ENCODE results near the gene IFT25. TPM values are rescaled to one million over a fixed set of nuclear protein-coding genes. Genes with fewer than 3 reads are reported as not detected.
"Not testable (repeated sequence)": the region's sequence is repeated elsewhere in the genome, so short reads cannot be mapped to it uniquely, and the experiment has no call there.

Gene IFT25
- total RNA-seq, result 58.1 and 59.9 TPM in 2 replicates

GRCh38 chr1:53945433-53946251, at the start of gene IFT25:
IFT25 (minus strand) TSS chr1:53945699; CDS start chr1:53940082, 5,617 bp downstream.
- intact Hi-C loops (cut with micrococcal nuclease), result loop anchor here (1.0 to 10.0 kb wide), 19 partner anchors 14 to 1579 kb away; partner anchors contain the start of genes CC2D1B, CYB5RL, CZIB and DHCR24

- intact Hi-C loops (cut with micrococcal nuclease), result not testable (repeated sequence)
Observed at GRCh38 chr1:53994516-53994915, 49.0 kb upstream of the IFT25 start.

- intact Hi-C loops (cut with micrococcal nuclease), result no loop called here
Observed at GRCh38 chr1:53992085-53992874, 46.8 kb upstream of the IFT25 start.

- intact Hi-C loops (cut with micrococcal nuclease), result no loop called here
Observed at GRCh38 chr1:53987880-53988279, 42.4 kb upstream of the IFT25 start.

- intact Hi-C loops (cut with micrococcal nuclease), result no loop called here
Observed at GRCh38 chr1:53986458-53986857, 41.0 kb upstream of the IFT25 start.

- intact Hi-C loops (cut with micrococcal nuclease), result no loop called here
Observed at GRCh38 chr1:53984726-53985125, 39.2 kb upstream of the IFT25 start.

- intact Hi-C loops (cut with micrococcal nuclease), result no loop called here
Observed at GRCh38 chr1:53982763-53983104, 37.2 kb upstream of the IFT25 start.

- intact Hi-C loops (cut with micrococcal nuclease), result no loop called here
Observed at GRCh38 chr1:53982034-53982762, 36.7 kb upstream of the IFT25 start.

- intact Hi-C loops (cut with micrococcal nuclease), result no loop called here
Observed at GRCh38 chr1:53981220-53981619, 35.7 kb upstream of the IFT25 start.

- intact Hi-C loops (cut with micrococcal nuclease), result no loop called here
Observed at GRCh38 chr1:53979712-53980450, 34.4 kb upstream of the IFT25 start.

GRCh38 chr1:53975861-53976260, 30.4 kb upstream of the IFT25 start:
- intact Hi-C loops (cut with micrococcal nuclease), result no loop called here

- intact Hi-C loops (cut with micrococcal nuclease), result no loop called here
Observed at GRCh38 chr1:53971718-53972117, 26.2 kb upstream of the IFT25 start.

GRCh38 chr1:53969323-53969722, 23.8 kb upstream of the IFT25 start:
- intact Hi-C loops (cut with micrococcal nuclease), result not testable (repeated sequence)

GRCh38 chr1:53968125-53968513, 22.6 kb upstream of the IFT25 start:
- intact Hi-C loops (cut with micrococcal nuclease), result no loop called here

GRCh38 chr1:53967409-53968124, 22.1 kb upstream of the IFT25 start:
- intact Hi-C loops (cut with micrococcal nuclease), result no loop called here

- intact Hi-C loops (cut with micrococcal nuclease), result no loop called here
Observed at GRCh38 chr1:53966794-53967193, 21.3 kb upstream of the IFT25 start.

- intact Hi-C loops (cut with micrococcal nuclease), result no loop called here
Observed at GRCh38 chr1:53964109-53964508, 18.6 kb upstream of the IFT25 start.

GRCh38 chr1:53963460-53963859, 18.0 kb upstream of the IFT25 start:
- intact Hi-C loops (cut with micrococcal nuclease), result no loop called here

GRCh38 chr1:53962395-53962794, 16.9 kb upstream of the IFT25 start:
- intact Hi-C loops (cut with micrococcal nuclease), result no loop called here

GRCh38 chr1:53959664-53960250, 14.3 kb upstream of the IFT25 start:
- intact Hi-C loops (cut with micrococcal nuclease), result loop anchor here (1.0 to 2.0 kb wide), 5 partner anchors 13 to 121 kb away; partner anchors contain the start of genes LRRC42, NDC1 and YIPF1

Measured in T-helper 1 cell treated with Interleukin-12 subunit alpha and Interleukin-12 subunit beta and Interleukin-4 antibody, amounts not matched to agents 30 ng/mL and 1 ng/mL, for 36 hours (primary cell).